Stomach smooth muscle (tissue), 2 donors: ENCODE results near the gene RPUSD1.
"Not testable (repeated sequence)": the region's sequence is repeated elsewhere in the genome, so short reads cannot be mapped to it uniquely, and the experiment has no call there.

Source experiments
- H3K27ac ChIP-seq: one replicate; pipeline ENCODE4 v1.7.0; 2013; ENCODE audit warnings: mild to moderate bottlenecking, low read length, inconsistent platforms
- H3K27me3 ChIP-seq, 2 donors: one replicate each; pipeline ENCODE4 v1.7.0; 2013; ENCODE audit warnings: low read length in 2 of 2; ENCODE audit not compliant: insufficient read depth in 2 of 2, control insufficient read depth in 1 of 2
- H3K36me3 ChIP-seq, 2 donors: one replicate each; pipeline ENCODE4 v1.7.0; 2013; ENCODE audit warnings: low read length in 2 of 2; ENCODE audit not compliant: control insufficient read depth in 2 of 2, insufficient read depth in 2 of 2
- H3K4me1 ChIP-seq: one replicate; pipeline ENCODE4 v1.7.0; 2013; ENCODE audit warnings: low read length; ENCODE audit not compliant: control insufficient read depth, insufficient read depth
- H3K4me3 ChIP-seq, 2 donors: one replicate each; pipeline ENCODE4 v1.7.0; 2013; ENCODE audit warnings: low read length in 2 of 2
- H3K9ac ChIP-seq, 2 donors: one replicate each; pipeline ENCODE4 v1.7.0; 2013; ENCODE audit warnings: low read length in 2 of 2, mild to moderate bottlenecking in 1 of 2
- H3K9me3 ChIP-seq, 2 donors: one replicate each; pipeline ENCODE4 v1.7.0; 2013; ENCODE audit warnings: low read length in 2 of 2; ENCODE audit not compliant: control insufficient read depth in 2 of 2
- donor health status: healthy.
- donor health status: Pancreatic carcinoma.

The RPUSD1 gene

DNA sequence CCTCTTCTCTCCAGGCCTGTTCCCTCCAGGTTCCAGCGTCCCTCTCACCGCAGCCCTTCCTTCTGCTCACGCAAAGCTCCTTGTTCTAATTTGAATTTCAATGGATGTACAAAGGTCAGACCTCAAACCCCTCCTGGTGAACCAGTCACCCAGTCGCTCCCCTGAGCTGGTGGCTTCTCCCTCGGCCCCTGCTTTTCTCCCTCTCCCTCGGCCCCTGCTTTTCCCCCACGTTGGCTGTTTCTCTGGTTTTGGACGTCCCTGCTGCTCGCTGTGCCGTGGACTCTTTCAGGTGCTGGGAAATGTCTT, 36.2 kb downstream of the RPUSD1 start:
- peaks cover 0 to 4% of the 10 kb centered on the region in 2 donors for H3K9me3 ChIP-seq
- H3K36me3 ChIP-seq = no peaks in the 10 kb centered on the region
- H3K4me1 ChIP-seq = peaks cover 4% of the 10 kb centered on the region
- H3K4me3 ChIP-seq = no peak overlapping the region
- H3K27me3 ChIP-seq = peaks cover 2 to 4% of the 10 kb centered on the region in 2 donors
- H3K9ac ChIP-seq = no peak overlapping the region
- no peak overlapping the region for H3K27ac ChIP-seq

DNA sequence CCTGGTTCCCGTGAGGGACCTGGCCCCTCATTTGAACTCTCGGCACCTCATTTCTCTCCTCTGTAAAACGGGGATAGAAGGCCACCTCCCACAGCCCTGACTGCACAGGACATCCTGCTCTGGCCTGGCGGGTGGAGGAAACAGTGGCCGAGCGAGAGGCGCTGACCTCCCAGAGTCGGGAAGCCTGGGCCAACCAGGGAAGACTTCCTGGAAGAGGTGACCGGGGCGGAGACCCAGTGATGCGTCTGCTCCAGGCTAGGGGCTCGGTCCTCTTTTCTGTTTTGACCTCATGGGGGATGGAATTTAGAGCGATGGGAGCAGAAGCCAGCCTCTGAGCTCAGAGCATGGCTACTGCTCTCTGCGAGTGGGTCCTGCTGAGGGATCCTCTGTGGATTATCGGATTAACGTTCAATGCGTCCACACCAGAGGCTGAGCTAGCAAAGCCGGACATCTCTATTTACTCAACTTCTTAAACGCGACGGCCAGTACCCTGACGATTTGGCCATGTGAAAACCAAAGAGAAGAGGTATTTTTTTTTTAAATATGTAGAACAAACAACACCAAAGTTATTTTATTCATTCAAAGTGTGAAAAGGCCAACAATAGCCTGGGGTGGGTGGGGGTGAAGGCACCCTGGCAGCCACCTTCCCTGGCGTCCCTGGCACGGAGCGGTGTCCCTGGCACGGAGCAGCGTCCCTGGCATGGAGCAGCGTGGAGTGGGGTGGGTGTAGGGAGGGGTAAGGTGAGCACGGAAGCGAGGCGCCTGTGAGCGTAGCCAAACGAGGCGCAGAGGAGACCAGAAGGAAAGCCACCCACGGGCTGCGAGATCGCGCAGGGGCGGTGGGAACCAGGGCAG, 36.8 kb downstream of the RPUSD1 start:
- H3K9ac ChIP-seq = no peak overlapping the region
- peaks cover 1 to 4% of the 10 kb centered on the region in 2 donors for H3K27me3 ChIP-seq
- no peaks in the 10 kb centered on the region for H3K36me3 ChIP-seq
- peaks cover 4% of the 10 kb centered on the region for H3K4me1 ChIP-seq
- no peak overlapping the region for H3K4me3 ChIP-seq
- H3K9me3 ChIP-seq = peaks cover 0 to under 1% of the 10 kb centered on the region in 2 donors
- H3K27ac ChIP-seq = peak overlapping the region; percentile 18

DNA sequence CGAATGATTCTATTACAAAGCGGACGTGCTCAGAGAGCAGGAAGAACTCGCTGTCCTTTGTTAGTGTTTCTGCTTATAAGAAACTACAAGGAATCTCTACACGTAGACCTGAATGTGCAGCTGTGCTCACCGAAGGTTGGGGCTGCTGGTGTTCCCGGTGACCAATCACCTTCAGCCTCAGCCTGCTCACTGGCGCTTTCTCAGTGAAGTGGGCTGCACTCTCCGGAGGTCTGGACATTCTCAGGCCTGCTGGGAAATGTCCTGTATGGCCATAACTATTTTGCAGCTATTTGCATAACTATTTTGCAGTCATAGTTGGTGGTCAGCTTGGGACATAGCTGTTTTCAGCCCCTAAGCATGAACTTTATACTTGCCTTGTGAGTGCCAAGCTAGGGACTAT, 37.7 kb downstream of the RPUSD1 start:
- Histone ChIP-seq H3K4me3 (no peak overlapping the region), H3K27ac (peak overlapping the region; percentile 18), H3K36me3 (no peaks in the 10 kb centered on the region), H3K4me1 (peaks cover 4% of the 10 kb centered on the region), H3K27me3 (peaks cover 0 to 4% of the 10 kb centered on the region in 2 donors), H3K9me3 (no peaks in the 10 kb centered on the region), H3K9ac (no peak overlapping the region)

DNA sequence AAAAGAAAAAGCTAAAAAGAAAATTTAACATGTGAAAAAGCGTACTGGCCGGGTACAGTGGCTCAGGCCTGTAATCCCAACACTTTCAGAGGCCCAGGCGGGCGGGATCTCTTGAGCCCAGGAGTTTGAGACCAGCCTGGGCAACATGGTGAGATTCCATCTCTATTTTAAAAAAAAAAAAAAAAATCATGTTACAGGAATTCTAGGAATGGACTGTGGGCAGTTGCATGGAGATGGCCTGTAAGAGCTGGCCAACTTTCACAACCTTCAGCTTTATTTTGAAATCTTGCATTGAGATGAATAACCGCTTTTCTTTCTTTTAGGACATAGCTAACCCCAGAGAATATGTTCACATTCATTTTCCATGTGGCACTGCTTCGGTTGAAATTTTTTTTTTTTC, 39.2 kb downstream of the RPUSD1 start:
- no peaks in the 10 kb centered on the region for H3K9me3 ChIP-seq
- H3K36me3 ChIP-seq = no peaks in the 10 kb centered on the region
- H3K27ac ChIP-seq = no peak overlapping the region
- H3K4me3 ChIP-seq = no peak overlapping the region
- H3K9ac ChIP-seq = no peak overlapping the region
- H3K4me1 ChIP-seq = peaks cover 4% of the 10 kb centered on the region
- H3K27me3 ChIP-seq = peaks cover 0 to 4% of the 10 kb centered on the region in 2 donors

DNA sequence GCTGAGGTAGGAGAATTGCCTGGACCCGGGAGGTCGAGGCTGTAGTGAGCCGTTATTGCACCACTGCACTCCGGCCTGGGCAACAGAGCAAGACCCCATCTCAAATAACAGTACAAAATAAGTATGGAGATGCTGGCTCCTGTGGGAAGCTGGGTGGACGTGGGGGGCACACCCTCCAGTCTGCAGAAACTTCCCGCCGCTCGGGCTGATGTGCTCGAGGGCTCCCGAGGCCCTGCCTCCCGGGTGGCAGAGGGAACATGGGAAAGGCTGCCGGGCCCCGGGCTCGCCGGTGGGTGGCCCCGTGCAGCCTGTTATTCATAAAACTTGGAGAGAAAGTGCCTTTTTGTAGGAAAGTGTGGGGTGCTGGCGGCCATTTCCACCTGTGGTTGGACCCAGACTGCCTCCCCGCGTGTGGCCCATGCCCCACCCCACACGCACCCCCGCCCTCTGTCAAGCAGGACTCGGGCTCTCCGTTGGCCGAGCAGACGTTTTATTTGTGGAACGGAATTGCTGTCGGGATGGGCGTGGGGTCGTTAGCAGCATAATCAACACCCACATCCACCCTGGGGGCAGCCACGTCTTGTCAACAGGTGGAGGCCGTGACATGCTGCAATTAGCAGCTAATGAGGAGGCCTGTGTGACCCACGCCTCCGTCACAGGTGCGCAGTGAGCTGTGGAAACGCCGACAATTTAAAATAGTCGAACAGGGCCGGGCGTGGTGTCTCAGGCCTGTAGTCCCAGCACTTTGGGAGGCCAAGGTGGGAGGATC, 40.0 kb downstream of the RPUSD1 start:
- no peak overlapping the region for H3K9ac ChIP-seq
- no peak overlapping the region for H3K27ac ChIP-seq
- H3K9me3 ChIP-seq = no peaks in the 10 kb centered on the region
- H3K27me3 ChIP-seq = no peaks in the 10 kb centered on the region
- no peaks in the 10 kb centered on the region for H3K36me3 ChIP-seq
- no peak overlapping the region for H3K4me3 ChIP-seq
- H3K4me1 ChIP-seq = peaks cover 4% of the 10 kb centered on the region

DNA sequence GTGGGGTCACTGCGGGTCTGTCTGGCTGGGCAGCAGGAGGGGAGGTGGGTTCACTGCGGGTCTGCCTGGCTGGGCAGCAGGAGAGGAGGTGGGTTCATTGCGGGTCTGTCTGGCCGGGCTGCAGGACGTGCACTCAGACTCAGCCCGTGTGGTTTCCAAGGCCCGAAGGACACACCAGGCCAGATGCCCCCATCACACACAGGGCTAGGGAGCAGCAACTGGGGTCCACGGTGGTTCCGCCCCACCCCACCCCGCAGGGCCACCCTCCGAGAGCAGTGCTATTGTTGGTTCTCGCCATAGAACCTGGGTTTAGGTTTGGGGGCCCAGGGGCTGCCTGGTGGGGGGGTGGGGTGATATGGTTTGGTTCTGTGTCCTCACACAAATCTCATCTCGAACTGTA, 41.5 kb downstream of the RPUSD1 start:
- H3K4me3 ChIP-seq = no peak overlapping the region
- no peak overlapping the region for H3K9ac ChIP-seq
- no peaks in the 10 kb centered on the region for H3K9me3 ChIP-seq
- H3K36me3 ChIP-seq = no peaks in the 10 kb centered on the region
- no peaks in the 10 kb centered on the region for H3K27me3 ChIP-seq
- H3K4me1 ChIP-seq = no peaks in the 10 kb centered on the region
- no peak overlapping the region for H3K27ac ChIP-seq

DNA sequence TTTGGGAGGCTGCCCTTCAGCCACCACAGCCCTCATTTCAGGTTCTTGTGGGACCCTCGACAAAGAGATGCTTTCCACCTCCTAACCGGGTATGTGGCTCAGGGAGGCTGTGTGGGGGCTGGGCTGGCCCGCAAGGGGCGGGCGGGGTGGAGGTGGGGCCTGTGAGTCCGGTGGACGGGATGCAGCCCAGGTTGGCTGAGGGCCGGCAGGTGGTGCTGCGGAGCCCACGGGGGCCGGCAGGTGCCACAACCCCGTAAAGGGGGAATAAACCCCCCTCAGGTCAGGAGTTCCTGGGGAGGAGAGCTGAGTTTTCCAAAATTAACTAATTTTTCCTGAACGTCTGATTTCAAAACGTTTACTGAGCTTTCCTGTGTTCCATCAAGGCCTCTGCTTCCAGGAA, 42.4 kb downstream of the RPUSD1 start:
- Histone ChIP-seq H3K9me3 (no peaks in the 10 kb centered on the region), H3K27me3 (no peaks in the 10 kb centered on the region), H3K36me3 (no peaks in the 10 kb centered on the region), H3K9ac (no peak overlapping the region), H3K4me3 (no peak overlapping the region), H3K27ac (no peak overlapping the region), H3K4me1 (peaks cover 4% of the 10 kb centered on the region)

DNA sequence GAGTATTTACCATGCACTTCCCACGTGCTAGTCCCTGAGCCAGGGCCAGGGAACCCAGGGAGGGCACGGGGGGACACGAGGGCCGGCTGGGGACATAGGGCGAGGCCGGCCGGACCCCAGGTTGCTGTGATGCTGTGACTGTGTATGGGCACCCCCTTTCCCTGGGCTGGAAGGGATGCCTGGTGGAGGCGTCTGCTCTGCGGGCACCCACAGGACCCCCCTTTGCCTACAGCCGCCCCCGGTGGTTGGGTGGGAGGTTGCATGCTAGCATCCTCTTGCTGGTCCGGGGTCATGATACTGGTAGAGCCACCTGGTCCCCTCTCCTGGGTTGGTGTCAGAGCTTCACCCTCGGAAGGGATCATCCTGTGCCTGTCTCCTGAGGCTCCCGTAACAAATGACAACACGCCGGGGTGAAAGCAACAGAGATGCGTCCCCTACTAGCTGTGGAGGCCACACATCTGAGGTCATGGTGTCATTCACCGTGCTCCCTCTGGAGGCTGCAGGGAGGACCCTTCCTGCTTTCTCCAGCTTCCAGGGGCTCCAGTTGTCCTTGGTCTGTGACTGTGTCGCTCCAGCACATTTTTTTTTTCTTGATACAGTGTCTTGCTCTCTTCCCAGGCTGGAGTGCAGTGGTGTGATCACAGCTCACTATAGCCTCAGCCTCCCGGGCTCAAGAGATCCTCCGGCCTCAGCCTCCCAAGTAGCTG, 44.2 kb downstream of the RPUSD1 start:
- Histone ChIP-seq H3K36me3 (no peaks in the 10 kb centered on the region), H3K9ac (no peak overlapping the region), H3K27me3 (no peaks in the 10 kb centered on the region), H3K27ac (no peak overlapping the region), H3K9me3 (no peaks in the 10 kb centered on the region), H3K4me3 (no peak overlapping the region), H3K4me1 (peaks cover 15% of the 10 kb centered on the region)

DNA sequence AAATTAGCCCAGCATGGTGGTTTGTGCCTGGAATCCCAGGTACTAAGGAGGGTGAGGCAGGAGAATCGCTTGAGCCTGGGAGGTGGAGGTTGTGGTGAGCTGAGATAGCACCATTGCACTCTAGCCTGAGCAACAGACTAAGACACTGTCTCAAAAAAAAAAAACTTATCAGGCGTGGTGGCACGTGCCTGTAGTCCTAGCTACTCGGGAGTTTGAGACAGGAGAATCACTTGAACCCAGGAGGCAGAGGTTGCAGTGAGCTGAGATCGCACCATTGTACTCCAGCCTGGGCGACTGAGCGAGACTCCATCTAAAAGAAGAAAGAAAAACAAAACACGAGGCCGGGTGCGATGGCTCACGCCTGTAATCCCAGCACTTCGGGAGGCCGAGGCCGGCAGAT, 45.3 kb downstream of the RPUSD1 start:
- peaks cover 15% of the 10 kb centered on the region for H3K4me1 ChIP-seq
- not testable (repeated sequence) for H3K27me3 ChIP-seq, H3K9ac ChIP-seq

DNA sequence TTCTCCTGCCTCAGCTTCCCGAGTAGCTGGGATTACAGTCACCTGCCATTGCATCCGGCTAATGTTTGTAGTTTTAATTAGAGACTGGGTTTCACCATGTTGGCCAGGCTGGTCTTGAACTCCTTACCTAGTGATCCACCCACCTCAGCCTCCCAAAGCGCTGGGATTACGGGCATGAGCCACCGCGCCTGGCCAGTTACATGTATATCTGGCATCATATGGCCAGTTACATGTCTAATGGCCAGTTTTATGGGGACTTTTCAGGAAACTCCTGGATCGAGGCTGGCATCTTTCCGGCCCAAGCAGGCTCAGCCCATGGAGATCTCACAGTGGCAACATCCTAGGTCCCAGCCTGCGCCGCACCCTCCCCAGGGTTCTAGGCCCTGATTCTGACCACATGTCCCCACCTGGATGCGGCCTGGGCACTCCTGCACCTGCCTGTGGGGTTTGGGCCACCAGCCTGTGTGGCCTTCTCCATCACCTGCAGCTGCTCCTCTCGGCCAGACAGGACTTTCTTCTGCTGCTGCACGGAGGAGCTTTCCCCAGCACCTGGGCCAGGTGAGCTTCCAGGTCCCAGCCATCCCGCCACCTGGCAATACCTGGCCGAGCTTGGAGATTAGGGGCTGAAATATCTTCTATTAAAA, 46.1 kb downstream of the RPUSD1 start:
- no peak overlapping the region for H3K9ac ChIP-seq
- no peaks in the 10 kb centered on the region for H3K27me3 ChIP-seq
- H3K27ac ChIP-seq = no peak overlapping the region
- no peak overlapping the region for H3K4me3 ChIP-seq
- H3K4me1 ChIP-seq = peaks cover 15% of the 10 kb centered on the region
- H3K36me3 ChIP-seq = peaks cover 5 to 8% of the 10 kb centered on the region in 2 donors
- no peaks in the 10 kb centered on the region for H3K9me3 ChIP-seq

More for the DNA sequence above, 45.3 kb downstream of the RPUSD1 start:
- H3K9me3 ChIP-seq, H3K27ac ChIP-seq, H3K36me3 ChIP-seq, H3K4me3 ChIP-seq: not testable (repeated sequence)
